ENCODE data around the gene C6orf52. TPM values are rescaled to one million over a fixed set of nuclear protein-coding genes. Genes with fewer than 3 reads are reported as not detected.
A peak's percentile ranks its signal among the peaks of the same experiment; 100 is the strongest.

Gene C6orf52
- total and polyA plus RNA-seq, 9 of the 15 experiments (the other 6 are each of a cell fraction or from before 2014, with no cell fraction given), result 6.7 to 37.0 (median 11.1) TPM

- TF ChIP-seq MLX (CRISPR knock-in tag; conservative IDR thresholded peaks at IDR 0.05) (no peak), PHTF2 (CRISPR knock-in tag; IDR thresholded peaks at IDR 0.05) (no peak)
These were observed 39.4 kb upstream of the C6orf52 start (continued) for GRCh38 chr6:10733863-10734262.

- TF ChIP-seq MCM7 (IDR thresholded peaks at IDR 0.05) (no peak), ZNF316 (IDR thresholded peaks at IDR 0.05) (peak; percentile 90), NFYB (IDR thresholded peaks at IDR 0.05; ENCODE audit: extremely low read depth, insufficient read length) (peak; percentile 93), RBM25 (IDR thresholded peaks at IDR 0.05; ENCODE audit: low read depth, low read length, severe bottlenecking) (peak; percentile 31), MAFF (IDR thresholded peaks at IDR 0.05; ENCODE audit: low read length) (peak; percentile 57), SRSF3 (IDR thresholded peaks at IDR 0.05; ENCODE audit: insufficient read depth, low read length) (no peak), ZBTB33 (CRISPR knock-in tag; IDR thresholded peaks at IDR 0.05) (0 out of 2 replicates have a peak, but pooled peaks have one; percentile 11), ZNF445 (CRISPR knock-in tag; IDR thresholded peaks at IDR 0.05; ENCODE audit: low read depth) (no peak), MAFG (tag; conservative IDR thresholded peaks at IDR 0.05) (peak; percentile 50; the same call in 1 of the 2 replicates), MAFK (IDR thresholded peaks at IDR 0.05; ENCODE audit: low read length) (peak; percentile 40; the same call in 1 of the 2 replicates), C11orf30 (IDR thresholded peaks at IDR 0.05; ENCODE audit: low read depth) (peak; percentile 75; the same call in 1 of the 2 replicates), MEIS2 (IDR thresholded peaks at IDR 0.05; ENCODE audit: partially characterized antibody) (no peak), HDAC6 (IDR thresholded peaks at IDR 0.05; ENCODE audit: low read depth, low read length) (no peak)
- no peak for FAIRE-seq
- BruUV-seq (replicated peaks), result no TSS peak
- CTCF ChIA-PET (ENCODE audit: low intra/inter-chr PET ratio), result no interaction called here
- WGBS (ENCODE audit: insufficient coverage, low coverage, missing lambda C conversion rate), result 94% methylated on average over 17 of the region's 17 CpGs
- peaks cover under 1% of the 10 kb centered on the region; the same call in 1 of the 3 replicates for H3K79me2 ChIP-seq (ENCODE audit: control insufficient read depth, insufficient read depth, low read length)
- peaks cover 53% of the 10 kb centered on the region for H3K36me3 ChIP-seq (ENCODE audit: control insufficient read depth, insufficient read depth, low read length)
- DNase-seq (ENCODE audit: extremely low read depth in 1 of 4, low spot score in 3 of 4), result no peak
- H3K4me2 ChIP-seq (ENCODE audit: insufficient read depth, low read length), result no peak overlapping the region
- H4K20me1 ChIP-seq (replicated peaks; ENCODE audit: control insufficient read depth, insufficient read depth, low read length), result no peaks in the 10 kb centered on the region
- POLR2A ChIA-PET, result interaction anchor here (0.8 to 7.5 kb wide), 5 partner anchors 9 to 16 kb away, joined by 3 to 48 read pairs (median 7); partner anchors contain the start of gene TMEM14C
- H3K4me3 ChIP-seq, result no peak overlapping the region
- intact Hi-C loops (cut with micrococcal nuclease), result no loop called here
- in situ Hi-C loops (cut with MboI), result no loop called here
- H3K27ac ChIP-seq (ENCODE audit: extremely low read depth, low read depth, low read length), result no peak overlapping the region
- no peaks in the 10 kb centered on the region for H3K9me3 ChIP-seq (replicated peaks; ENCODE audit: control insufficient read depth, insufficient read depth, low read depth, low read length)
- ATAC-seq, result peak; percentile 55
- H3K9ac ChIP-seq (ENCODE audit: insufficient read depth in 1 of 2, low read depth in 2 of 2, low read length in 2 of 2), result no peak overlapping the region
- H2AFZ ChIP-seq (ENCODE audit: low read depth, low read length), result no peak overlapping the region
- no peaks in the 10 kb centered on the region for H3K9me1 ChIP-seq (ENCODE audit: control insufficient read depth, insufficient read depth, low read length)
- H3K4me1 ChIP-seq (replicated peaks in 1 of 2; ENCODE audit: control insufficient read depth in 2 of 2, insufficient read depth in 2 of 2, low read length in 2 of 2), result no peaks in the 10 kb centered on the region
- H3K27me3 ChIP-seq (ENCODE audit: control insufficient read depth in 2 of 2, insufficient read depth in 2 of 2, low read length in 2 of 2), result no peaks in the 10 kb centered on the region
These were observed 38.8 kb upstream of the C6orf52 start for GRCh38 chr6:10733151-10733715.
